ENCODE results near the gene ABCD1.

DNA sequence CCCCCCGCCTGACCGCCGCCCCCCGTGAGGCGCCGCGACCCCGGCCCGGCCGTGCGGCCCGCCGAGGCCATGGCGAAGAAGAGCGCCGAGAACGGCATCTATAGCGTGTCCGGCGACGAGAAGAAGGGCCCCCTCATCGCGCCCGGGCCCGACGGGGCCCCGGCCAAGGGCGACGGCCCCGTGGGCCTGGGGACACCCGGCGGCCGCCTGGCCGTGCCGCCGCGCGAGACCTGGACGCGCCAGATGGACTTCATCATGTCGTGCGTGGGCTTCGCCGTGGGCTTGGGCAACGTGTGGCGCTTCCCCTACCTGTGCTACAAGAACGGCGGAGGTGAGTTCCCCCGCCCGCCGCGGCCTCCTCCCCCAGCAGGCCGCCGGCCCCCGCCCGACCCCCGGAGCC, 36.1 kb upstream of the ABCD1 start:
- no peak for TF ChIP-seq POLR2AphosphoS5 (IDR thresholded peaks at IDR 0.05)
- no peak for TF ChIP-seq CTCF (IDR thresholded peaks at IDR 0.05)

Measured in gastroesophageal sphincter (tissue), 3 donors.